H1 (cell line): ENCODE data around the gene OTUB1. TPM values are rescaled to one million over a fixed set of nuclear protein-coding genes. Genes with fewer than 3 reads are reported as not detected.

Experiments
- CTCF ChIA-PET: fragments of 300-600 bp; sonication (Branson Sonifier 250); formaldehyde crosslinking; loops from one replicate; lab custom pipeline; 2021; ENCODE audit not compliant: partially characterized antibody; lab: Charles Lee
- POLR2A ChIA-PET: fragments of 300-600 bp; sonication (Branson Sonifier 250); formaldehyde crosslinking; loops from one replicate; lab custom pipeline; 2021; ENCODE audit warnings: inconsistent platforms; ENCODE audit not compliant: partially characterized antibody; lab: Charles Lee
- DNase-seq, 2 experiments: peaks; one replicate each; pipeline versions ENCODE4 v3.0.0 to v3.0.0-alpha.2; 2010 to 2022; ENCODE audit warnings: low spot score in 2 of 2, low read depth in 1 of 2, mixed read lengths in 1 of 2
- FAIRE-seq: peaks from 2 replicates; lab custom pipeline; 2011; peaks lifted over from hg19 to GRCh38; lab: Jason Lieb, UNC
- H2AFZ ChIP-seq: 2 replicates; pipeline ENCODE4 v1.8.1; 2012; ENCODE audit warnings: low read length, inconsistent platforms
- H2AK5ac ChIP-seq: 2 replicates; pipeline ENCODE4 v1.6.1; 2013; ENCODE audit warnings: low read depth, low read length
- H2BK120ac ChIP-seq: replicated peaks from 2 replicates; pipeline ENCODE3; 2013; ENCODE audit warnings: low read depth, low read length, inconsistent platforms
- H2BK12ac ChIP-seq: 2 replicates; pipeline ENCODE4 v1.6.1; 2013; ENCODE audit warnings: low read depth, low read length
- H2BK15ac ChIP-seq: 2 replicates; pipeline ENCODE4 v1.6.1; 2013; ENCODE audit warnings: low read length
- H2BK20ac ChIP-seq: 2 replicates; pipeline ENCODE4 v1.6.1; 2013; ENCODE audit warnings: low read length
- H2BK5ac ChIP-seq: 2 replicates; pipeline ENCODE4 v1.6.1; 2013; ENCODE audit warnings: low read depth, low read length
- H3K14ac ChIP-seq: 2 replicates; pipeline ENCODE4 v1.6.1; 2013; ENCODE audit warnings: inconsistent platforms; ENCODE audit not compliant: insufficient read length
- H3K18ac ChIP-seq: 2 replicates; pipeline ENCODE4 v1.6.1; 2013; ENCODE audit warnings: low read length; ENCODE audit errors: extremely low read depth
- H3K23ac ChIP-seq: 2 replicates; pipeline ENCODE4 v1.6.1; 2013; ENCODE audit warnings: inconsistent platforms; ENCODE audit not compliant: insufficient read length
- H3K23me2 ChIP-seq: 2 replicates; pipeline ENCODE4 v1.6.1; 2013; ENCODE audit warnings: low read depth, low read length
- H3K27ac ChIP-seq: 2 replicates; pipeline ENCODE4 v1.6.1; 2011; ENCODE audit warnings: low read depth, low read length, inconsistent platforms
- H3K27me3 ChIP-seq, 4 experiments: replicated peaks in 1 of 4; 1 replicate in 1 of 4; 2 replicates in 3 of 4; pipeline versions ENCODE4 v1.6.1 to v1.8.1; 2011 to 2013; ENCODE audit warnings: low read length in 3 of 4, mild to moderate bottlenecking in 3 of 4, inconsistent platforms in 2 of 4, mixed read lengths in 2 of 4, moderate library complexity in 1 of 4; ENCODE audit not compliant: control insufficient read depth in 3 of 4, insufficient read depth in 3 of 4; ENCODE audit errors: extremely low read depth in 1 of 4
- H3K36me3 ChIP-seq, 4 experiments: 2 replicates each; pipeline versions ENCODE4 v1.6.1 to v1.8.1; 2011 to 2013; ENCODE audit warnings: mild to moderate bottlenecking in 4 of 4, low read length in 3 of 4, moderate library complexity in 2 of 4, control low read depth in 1 of 4, inconsistent platforms in 1 of 4; ENCODE audit not compliant: insufficient read depth in 4 of 4, control insufficient read depth in 2 of 4
- H3K4ac ChIP-seq: replicated peaks from 2 replicates; pipeline ENCODE3; 2013; ENCODE audit warnings: low read length, low read depth, mixed read lengths, inconsistent platforms; ENCODE audit not compliant: insufficient read length
- H3K4me1 ChIP-seq, 4 experiments: replicated peaks in 1 of 4; 1 replicate in 1 of 4; 2 replicates in 3 of 4; pipeline versions ENCODE4 v1.6.1 to v1.8.1; 2011 to 2013; ENCODE audit warnings: low read length in 3 of 4, inconsistent platforms in 2 of 4, mixed read lengths in 1 of 4; ENCODE audit not compliant: insufficient read depth in 4 of 4, control insufficient read depth in 3 of 4
- H3K4me2 ChIP-seq, 2 experiments: 2 replicates each; pipeline versions ENCODE4 v1.6.1 to v1.8.1; 2011 to 2013; ENCODE audit warnings: low read depth in 2 of 2, low read length in 2 of 2, control low read depth in 1 of 2, inconsistent platforms in 1 of 2, mild to moderate bottlenecking in 1 of 2; ENCODE audit not compliant: insufficient read depth in 1 of 2
- H3K4me3 ChIP-seq, 4 experiments: fragments of 200-600, 300-600 bp in 1 of 4; sonication (generic), shearing (Covaris generic), sonication (Bioruptor Twin) in 1 of 4; 2 replicates each; pipeline versions ENCODE4 v1.5.1 to v1.8.1; 2011 to 2016; ENCODE audit warnings: low read length in 4 of 4, low read depth in 3 of 4, control low read depth in 2 of 4, inconsistent platforms in 2 of 4, mild to moderate bottlenecking in 2 of 4, mixed read lengths in 1 of 4, moderate library complexity in 1 of 4; ENCODE audit not compliant: insufficient read depth in 2 of 4; ENCODE audit errors: extremely low read depth in 1 of 4
- H3K56ac ChIP-seq: replicated peaks from 2 replicates; pipeline ENCODE3; 2013; ENCODE audit warnings: low read depth, mild to moderate bottlenecking, mixed read lengths, low read length, inconsistent platforms; ENCODE audit not compliant: insufficient read length
- H3K79me1 ChIP-seq: 2 replicates; pipeline ENCODE4 v1.6.1; 2013; ENCODE audit warnings: low read depth, low read length, control low read depth
- H3K79me2 ChIP-seq, 2 experiments: 2 replicates each; pipeline versions ENCODE4 v1.6.1 to v1.8.1; 2012 to 2013; ENCODE audit warnings: low read length in 2 of 2, mild to moderate bottlenecking in 2 of 2, inconsistent platforms in 1 of 2; ENCODE audit not compliant: insufficient read depth in 2 of 2, control insufficient read depth in 1 of 2
- H3K9ac ChIP-seq, 4 experiments: replicated peaks in 1 of 4; 1 replicate in 1 of 4; 2 replicates in 3 of 4; pipeline versions ENCODE4 v1.6.1 to v1.8.1; 2011 to 2013; ENCODE audit warnings: low read depth in 3 of 4, low read length in 3 of 4, control low read depth in 2 of 4, mild to moderate bottlenecking in 2 of 4, moderate library complexity in 2 of 4, inconsistent platforms in 1 of 4; ENCODE audit errors: extremely low read depth in 1 of 4
- H3K9me3 ChIP-seq, 2 experiments: 2 replicates each; pipeline versions ENCODE4 v1.6.1 to v1.8.1; 2012 to 2013; ENCODE audit warnings: mild to moderate bottlenecking in 2 of 2, moderate library complexity in 2 of 2, control low read depth in 1 of 2, inconsistent platforms in 1 of 2, low read depth in 1 of 2, low read length in 1 of 2, mixed read lengths in 1 of 2; ENCODE audit not compliant: insufficient read depth in 2 of 2
- H4K20me1 ChIP-seq, 2 experiments: replicated peaks in 1 of 2; 2 replicates each; pipeline versions ENCODE3 to v1.8.1; 2011 to 2013; ENCODE audit warnings: inconsistent platforms in 2 of 2, low read length in 2 of 2, mild to moderate bottlenecking in 1 of 2; ENCODE audit not compliant: insufficient read depth in 2 of 2, control insufficient read depth in 1 of 2
- H4K5ac ChIP-seq: 2 replicates; pipeline ENCODE4 v1.6.1; 2013; ENCODE audit warnings: low read length, low read depth, mixed read lengths, inconsistent platforms; ENCODE audit not compliant: insufficient read length
- H4K8ac ChIP-seq: 2 replicates; pipeline ENCODE4 v1.8.0; 2013; ENCODE audit warnings: mild to moderate bottlenecking, moderate library complexity, low read length, inconsistent platforms; ENCODE audit not compliant: insufficient read depth; ENCODE audit errors: extremely low read depth
- H4K91ac ChIP-seq: replicated peaks from 2 replicates; pipeline ENCODE3; 2013; ENCODE audit warnings: low read length, mixed read lengths, inconsistent platforms; ENCODE audit not compliant: insufficient read length
- EGR1 ChIP-seq: IDR thresholded peaks from 2 replicates; pipeline ENCODE4 v1.6.1; 2011; ENCODE audit warnings: low read depth, low read length, borderline replicate concordance
- MAFK ChIP-seq: IDR thresholded peaks from 2 replicates; pipeline ENCODE4 v1.6.1; 2012; ENCODE audit warnings: low read depth, mild to moderate bottlenecking, improper control_type of control experiment, low read length
- WGBS, 2 experiments: shearing (Covaris generic) in 1 of 2; methylation state at CpG; one replicate each; pipeline versions ENCODE4 v1.1.6 to v1.1.7; 2013 to 2015; ENCODE audit warnings: low lambda C conversion rate in 2 of 2, mixed read lengths in 2 of 2, inconsistent platforms in 1 of 2, low coverage in 1 of 2, missing lambda C conversion rate in 1 of 2; ENCODE audit not compliant: insufficient replicate concordance in 2 of 2, insufficient coverage in 1 of 2, insufficient read length in 1 of 2; ENCODE audit errors: extremely low coverage in 1 of 2, missing lambda C conversion rate in 1 of 2; 5-methylcytosine and 5-hydroxymethylcytosine counted together
- polyA plus RNA-seq, 7 experiments: library from polyadenylated mRNA; depleted of rRNA in 3 of 7; stranded (reverse) in 5 of 7; unstranded in 2 of 7; fragments of >200 nt in 5 of 7; fragments of 200-250 nt in 2 of 7; gene quantifications; 1 replicate in 5 of 7; 2 replicates in 1 of 7; 4 replicates in 1 of 7; pipeline versions ENCODE4 v1.2.1 to v1.2.3, GENCODE V29; 2011 to 2013; ENCODE audit warnings: missing spikeins in 2 of 7, mixed read lengths in 2 of 7
- total RNA-seq: library from RNA; stranded (reverse); fragmentation: NEBNext Ultra II Directional; extraction: Animal tissue kit (Norgen Biotek cat#: 25700); gene quantifications from 2 replicates; pipeline ENCODE4 v1.2.1, GENCODE V29; 2021

OTUB1 gene
- total and polyA plus RNA-seq, 2 of the 8 experiments (the other 6 are each of a cell fraction or from before 2014, with no cell fraction given) = 110 to 274 TPM

GRCh38 chr11:63993993-63994392, 7.8 kb downstream of the OTUB1 start:
- Histone ChIP-seq H3K4me2 (no peak overlapping the region), H4K91ac (no peak overlapping the region), H3K9ac (no peak overlapping the region), H3K23ac (no peak overlapping the region), H4K5ac (no peak overlapping the region), H4K8ac (no peak overlapping the region), H3K27ac (no peak overlapping the region), H3K14ac (no peak overlapping the region), H3K4me3 (no peak overlapping the region), H2BK5ac (no peak overlapping the region), H3K4ac (no peak overlapping the region), H2BK20ac (no peak overlapping the region), H3K9me3 (no peaks in the 10 kb centered on the region), H3K36me3 (peaks cover 17 to 34% (median 20%) of the 10 kb centered on the region in 4 experiments), H2BK12ac (no peak overlapping the region), H3K79me1 (peaks cover 18% of the 10 kb centered on the region), H3K23me2 (peaks cover 4% of the 10 kb centered on the region; the same call in 1 of the 2 replicates), H3K56ac (no peak overlapping the region), H2AFZ (no peak overlapping the region), H3K79me2 (peaks cover 0 to 11% of the 10 kb centered on the region in 2 experiments; a peak in 2 of 4 replicates), H2AK5ac (no peak overlapping the region), H3K4me1 (peaks cover 2 to 14% (median 8%) of the 10 kb centered on the region in 4 experiments; a peak in 6 of 7 replicates), H2BK120ac (no peak overlapping the region), H3K27me3 (no peaks in the 10 kb centered on the region), H3K18ac (no peak overlapping the region), H2BK15ac (no peak overlapping the region), H4K20me1 (peaks cover 8 to 35% of the 10 kb centered on the region in 2 experiments)
- DNase-seq (no peak), FAIRE-seq (no peak)
- TF ChIP-seq MAFK (no peak), EGR1 (no peak)
- ChIA-PET CTCF (interaction anchor here (1.1 to 2.8 kb wide), 8 partner anchors 15 to 158 kb away, joined by 4 to 7 read pairs (median 4); no protein-coding TSS in a partner anchor), POLR2A (interaction anchor here (0.8 to 3.0 kb wide), 5 partner anchors 9 to 171 kb away, joined by 3 to 17 read pairs (median 6); no protein-coding TSS in a partner anchor)
- 94% methylated on average over 6 of the region's 6 CpGs; no CpG with 5 or more reads in 1 of the 2 experiments for WGBS, 2 experiments
